GM19324 (cell line): ENCODE results near the gene CRY2.

Experiments used
- ATAC-seq: cut with Tn5 transposase; IDR thresholded peaks from one replicate; pipeline ENCODE4 v1.9.1; 2021; ENCODE audit warnings: mild to moderate bottlenecking, moderate library complexity; ENCODE audit not compliant: unreplicated experiment, low FRiP score

CRY2 gene

GRCh38 chr11:45913942-45914635 is 66.8 kb downstream of the CRY2 start:
- ATAC-seq = no peak

GRCh38 chr11:45915446-45915845 is 68.2 kb downstream of the CRY2 start:
- ATAC-seq = no peak

GRCh38 chr11:45917286-45917622 is 70.0 kb downstream of the CRY2 start:
- ATAC-seq = no peak

- peak; percentile 90 for ATAC-seq
These were observed 70.5 kb downstream of the CRY2 start, which contains the start of gene PEX16 for GRCh38 chr11:45917623-45918330. PEX16 (minus strand) TSS chr11:45917877; CDS start chr11:45917811, 66 bp downstream.

- peak; percentile 34 for ATAC-seq
These were observed 71.2 kb downstream of the CRY2 start for GRCh38 chr11:45918331-45918941.

- ATAC-seq = no peak
These were observed 71.8 kb downstream of the CRY2 start for GRCh38 chr11:45918962-45919675.

GRCh38 chr11:45919806-45920530 is 72.7 kb downstream of the CRY2 start:
- no peak for ATAC-seq

GRCh38 chr11:45920531-45921477 is 73.5 kb downstream of the CRY2 start:
- no peak for ATAC-seq

GRCh38 chr11:45921561-45922424 is 74.5 kb downstream of the CRY2 start:
- ATAC-seq = no peak

- ATAC-seq = no peak
These were observed 75.3 kb downstream of the CRY2 start, which contains the start of gene LARGE2 for GRCh38 chr11:45922425-45923082. LARGE2 (plus strand) TSS chr11:45922656; CDS start chr11:45922883, 227 bp downstream.

- ATAC-seq = no peak
These were observed 77.0 kb downstream of the CRY2 start for GRCh38 chr11:45924036-45924915.

- no peak for ATAC-seq
These were observed 77.7 kb downstream of the CRY2 start for GRCh38 chr11:45924927-45925326.

GRCh38 chr11:45925550-45925949 is 78.3 kb downstream of the CRY2 start:
- ATAC-seq = no peak

- ATAC-seq = no peak
These were observed 78.7 kb downstream of the CRY2 start for GRCh38 chr11:45926001-45926401.

- no peak for ATAC-seq
These were observed 79.5 kb downstream of the CRY2 start for GRCh38 chr11:45926536-45927331.

GRCh38 chr11:45927332-45927683 is 80.0 kb downstream of the CRY2 start:
- ATAC-seq = no peak
